NCI-H1417 treated with DMSO at 0.1 percent for 48 hours (cell line): ENCODE data around the gene PARP9.
A peak's percentile ranks its signal among the peaks of the same experiment; 100 is the strongest.

ENCODE experiments used
- DNase-seq: peaks from one replicate; lab custom pipeline; 2025; lab: John Stamatoyannopoulos, UW

The PARP9 gene

DNA sequence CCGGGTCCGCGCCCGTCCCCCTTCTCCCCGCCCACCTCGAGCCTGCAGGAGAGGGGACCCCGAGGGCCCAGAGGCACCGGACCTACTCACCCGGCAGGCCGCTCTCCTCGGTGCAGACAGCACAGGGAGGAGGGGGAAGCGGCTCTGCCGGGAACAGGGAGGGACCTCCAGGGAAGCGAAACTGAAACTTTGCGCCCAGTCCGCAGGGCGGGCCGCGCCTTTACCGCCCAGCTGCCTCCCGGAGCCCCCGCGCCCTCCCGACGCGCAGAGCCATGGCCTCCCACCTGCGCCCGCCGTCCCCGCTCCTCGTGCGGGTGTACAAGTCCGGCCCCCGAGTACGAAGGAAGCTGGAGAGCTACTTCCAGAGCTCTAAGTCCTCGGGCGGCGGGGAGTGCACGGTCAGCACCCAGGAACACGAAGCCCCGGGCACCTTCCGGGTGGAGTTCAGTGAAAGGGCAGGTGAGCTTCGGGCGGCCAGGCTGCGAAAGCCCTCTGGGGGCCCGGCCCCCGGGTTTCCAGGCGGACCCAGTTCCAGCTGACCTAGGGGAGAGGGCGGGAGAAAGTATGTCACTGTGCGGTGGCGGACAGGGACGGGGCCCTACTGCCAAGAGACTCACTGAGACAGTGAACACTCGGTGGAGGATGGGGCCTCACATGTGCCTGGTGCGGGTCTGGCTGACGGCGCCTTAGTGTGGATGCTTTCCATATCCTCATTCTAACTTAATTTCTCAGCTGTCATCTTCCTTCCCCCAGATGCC lies at the start of gene PARP9, which contains the start of gene DTX3L:
PARP9 (minus strand) TSS at position 146 of the 758 bp plus-strand sequence. CDS start 4,680 bp downstream, outside the sequence.
DTX3L (plus strand) TSS at position 184 of the 758 bp plus-strand sequence; CDS start at position 273, 89 bp downstream.
- DNase-seq: peak; percentile 18

DNA sequence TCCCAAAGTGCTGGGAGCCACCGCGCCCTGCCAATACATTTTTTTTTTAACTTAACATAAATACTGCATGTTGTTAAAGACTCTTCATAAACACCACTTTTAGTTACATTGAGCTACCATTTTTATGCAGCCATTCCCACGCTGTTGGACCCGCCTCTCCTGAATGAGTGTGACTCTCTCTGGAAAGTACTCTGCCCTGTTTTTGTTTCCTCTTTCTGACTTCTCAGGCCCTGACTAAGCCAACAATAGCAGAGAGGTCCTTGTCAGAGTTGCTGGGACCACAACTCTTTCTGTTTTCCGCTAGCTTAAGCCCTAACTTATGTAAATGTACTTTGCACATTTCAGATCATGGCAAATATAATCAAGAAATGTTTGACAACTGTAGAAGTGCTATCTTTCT lies 48.6 kb upstream of the PARP9 start:
- no peak for DNase-seq

DNA sequence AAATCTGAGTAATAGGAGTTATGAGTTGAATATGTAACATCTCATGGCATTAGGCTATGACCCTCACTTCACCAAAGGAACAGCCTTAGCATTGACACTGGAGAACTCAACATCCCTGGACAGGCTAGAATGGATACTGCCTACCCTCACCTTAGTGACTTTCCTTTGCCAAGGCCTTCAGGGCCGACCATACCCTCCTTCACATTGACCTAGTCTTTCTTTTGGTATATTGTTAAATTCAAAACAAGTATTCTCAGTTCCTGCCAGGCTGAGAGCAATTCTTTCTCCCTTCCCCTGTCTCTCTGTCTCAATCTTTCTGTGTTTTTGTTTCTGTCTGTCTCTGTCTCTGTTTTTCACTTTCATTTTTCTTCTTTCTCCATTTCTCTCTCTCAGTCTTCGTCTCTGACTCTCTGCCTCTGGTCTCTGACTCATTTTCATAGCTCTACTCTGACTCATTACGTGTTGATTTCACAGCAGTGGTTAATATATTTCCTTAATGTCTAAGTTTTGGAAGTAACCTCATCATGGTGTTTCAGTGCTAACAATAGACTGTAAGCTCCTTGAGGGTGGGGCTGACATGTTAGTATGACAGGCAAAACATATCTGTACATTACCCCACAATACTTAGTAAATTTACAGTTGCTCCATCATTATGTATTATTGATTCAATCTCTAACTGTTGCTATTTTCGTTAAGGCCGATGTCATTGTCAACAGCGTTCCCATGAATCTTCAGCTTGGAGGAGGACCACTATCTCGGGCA lies 45.9 kb upstream of the PARP9 start:
- DNase-seq: no peak

GRCh38 chr3:122608916-122609315 lies 44.8 kb upstream of the PARP9 start:
- DNase-seq: no peak

DNA sequence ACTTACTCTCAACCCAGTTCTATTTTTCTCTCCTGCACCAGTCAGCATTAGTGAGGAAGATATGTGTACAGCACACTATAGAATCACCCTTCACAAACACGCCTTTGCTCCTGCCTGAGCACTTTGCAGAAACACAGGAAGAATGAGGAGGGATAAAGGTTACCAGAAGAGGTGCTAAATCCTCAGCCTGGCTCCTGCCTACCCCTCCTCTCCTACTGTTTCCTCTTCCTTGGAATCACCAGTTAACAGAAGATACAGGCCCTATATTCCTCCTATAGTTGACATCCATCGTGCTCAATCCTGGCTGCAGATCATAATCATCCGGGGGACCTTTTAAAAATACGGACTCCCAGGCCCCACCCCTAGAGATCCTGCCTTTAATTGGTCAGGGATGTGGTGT lies 42.2 kb upstream of the PARP9 start:
- DNase-seq: no peak

DNA sequence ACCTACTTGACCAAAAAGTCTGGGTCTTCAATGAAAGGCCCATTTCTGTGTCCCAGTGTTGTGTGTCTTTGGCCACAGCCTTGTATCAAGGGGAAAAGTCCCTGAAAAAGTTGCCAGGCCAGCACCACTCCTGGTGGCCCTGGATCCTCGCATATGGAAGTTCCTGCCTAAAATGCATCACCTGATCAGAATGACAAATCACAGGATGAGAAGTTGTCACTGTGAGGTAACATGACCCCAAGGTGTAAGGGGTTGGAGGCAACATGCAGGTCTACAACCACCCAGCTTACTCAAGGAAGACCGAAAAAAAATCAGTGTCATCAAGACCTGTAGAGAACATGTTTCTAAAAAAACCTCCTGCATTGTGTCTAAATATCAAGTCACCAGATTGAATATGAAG lies 39.0 kb upstream of the PARP9 start:
- no peak for DNase-seq

GRCh38 chr3:122602011-122602710 lies 38.1 kb upstream of the PARP9 start:
- no peak for DNase-seq

- no peak for DNase-seq
Observed at GRCh38 chr3:122598556-122598955, 34.5 kb upstream of the PARP9 start.

GRCh38 chr3:122598151-122598550 lies 34.1 kb upstream of the PARP9 start:
- no peak for DNase-seq

DNA sequence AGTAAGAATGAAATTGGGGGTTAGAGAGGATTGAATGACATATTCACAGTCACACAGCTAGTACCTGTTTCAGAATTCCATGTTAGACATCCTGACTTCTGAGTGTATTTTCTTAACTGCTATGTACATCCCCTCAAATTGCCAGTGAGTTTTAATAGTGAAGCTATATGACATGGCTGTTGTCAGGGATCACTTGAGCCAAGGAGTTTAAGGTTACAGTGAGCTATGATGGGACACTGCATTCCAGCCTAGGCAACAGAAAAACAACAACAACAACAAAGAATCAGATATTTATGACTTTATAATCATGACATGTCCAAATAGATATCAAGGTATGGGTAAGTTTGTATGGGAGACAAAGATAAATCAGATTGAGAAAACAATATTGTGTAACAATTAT lies 29.9 kb upstream of the PARP9 start:
- no peak for DNase-seq

DNA sequence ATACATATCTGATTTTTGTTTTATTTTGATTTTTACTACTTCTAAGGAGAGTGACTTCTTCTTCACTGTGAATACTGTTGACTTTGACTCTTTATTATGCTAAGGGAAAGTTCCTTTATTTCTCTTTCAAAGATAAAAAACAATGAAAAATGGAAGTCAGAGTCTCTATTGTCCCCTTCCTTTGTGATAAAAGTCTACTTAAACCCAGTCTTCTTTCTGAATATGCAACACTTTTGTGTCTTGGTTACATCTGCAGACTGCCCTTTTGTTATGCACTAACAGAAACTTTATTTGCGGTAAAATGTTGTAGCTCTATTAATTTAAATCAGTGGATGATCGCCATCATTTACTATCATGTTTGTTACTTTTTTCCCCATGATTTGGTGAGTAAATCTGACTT lies 26.5 kb upstream of the PARP9 start:
- DNase-seq: no peak

DNA sequence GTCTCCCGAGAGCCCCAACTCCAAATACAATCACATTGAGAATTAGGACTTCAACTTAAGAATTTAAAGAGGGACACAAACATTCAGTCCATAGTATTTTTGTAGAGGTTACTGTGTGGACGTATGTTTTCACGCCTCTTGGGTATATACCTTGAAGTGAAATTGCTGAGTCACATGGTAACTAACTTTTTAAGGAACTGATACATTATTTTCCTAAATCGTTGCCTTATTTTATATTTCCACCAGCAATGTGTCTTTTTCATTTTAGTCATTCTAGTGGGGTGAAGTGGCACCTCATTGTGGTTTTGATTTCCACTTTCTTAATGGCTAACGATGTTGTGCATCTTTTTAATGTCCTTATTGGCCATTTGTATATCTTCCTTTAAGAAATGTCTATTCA lies 25.2 kb upstream of the PARP9 start:
- no peak for DNase-seq

- no peak for DNase-seq
Observed at GRCh38 chr3:122587572-122587971, 23.5 kb upstream of the PARP9 start.

GRCh38 chr3:122586773-122587485 lies 22.8 kb upstream of the PARP9 start:
- DNase-seq: no peak

DNA sequence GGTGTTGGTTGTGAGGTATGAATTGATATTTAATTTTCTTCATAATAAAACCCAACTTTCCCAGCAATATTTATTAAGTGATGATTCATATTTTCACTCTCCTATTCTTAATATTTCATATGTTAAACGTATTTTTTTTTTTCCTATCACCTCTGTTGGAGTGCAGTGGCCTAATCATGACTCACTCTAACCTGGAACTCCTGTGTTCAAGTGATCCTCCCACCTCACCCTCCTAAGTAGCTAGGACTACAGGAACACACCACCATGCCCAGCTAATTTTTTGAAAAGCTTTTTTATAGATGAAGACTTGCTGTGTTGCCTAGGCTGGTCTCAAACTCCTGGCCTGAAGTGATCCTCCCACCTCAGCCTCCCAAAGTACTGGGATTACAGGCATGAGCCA lies 22.0 kb upstream of the PARP9 start:
- DNase-seq: no peak

- DNase-seq: no peak
Observed at GRCh38 chr3:122582390-122582789, 18.3 kb upstream of the PARP9 start.

DNA sequence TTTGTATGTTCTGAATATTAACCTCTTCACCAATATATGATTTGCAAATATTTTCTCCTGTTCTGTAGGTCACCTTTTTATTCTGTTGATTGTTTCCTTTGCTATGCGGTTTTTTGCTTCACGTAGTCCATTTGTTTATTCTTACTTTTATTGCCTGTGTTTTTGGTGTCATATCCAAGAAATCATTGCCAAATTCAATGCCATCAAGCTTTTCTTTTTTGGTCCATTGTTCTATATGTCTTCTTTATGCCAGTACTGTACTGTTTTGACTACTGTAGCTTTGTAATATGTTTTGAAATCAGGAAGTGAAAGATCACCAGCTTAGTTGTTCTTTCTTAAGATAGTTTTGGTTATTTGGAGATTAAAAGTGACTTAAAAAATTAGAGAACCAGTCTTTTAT lies 17.5 kb upstream of the PARP9 start:
- no peak for DNase-seq

DNA sequence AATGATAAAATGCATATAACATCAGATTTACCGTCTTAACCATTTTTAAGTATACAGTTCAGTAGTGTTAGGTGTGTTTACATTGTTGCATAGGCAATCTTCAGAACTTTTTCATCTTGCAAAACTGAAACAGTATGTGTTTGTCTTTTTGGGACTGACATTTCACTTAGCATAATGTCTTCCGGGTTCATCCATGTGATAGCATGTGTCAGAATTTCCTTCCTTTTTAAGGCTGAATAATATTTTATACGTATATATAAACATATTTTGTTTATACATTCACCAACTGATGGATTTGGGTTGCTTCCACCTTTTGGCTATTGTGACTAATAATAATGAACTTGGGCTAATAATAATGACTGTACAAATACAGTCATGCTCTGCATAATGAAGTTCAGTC lies 16.4 kb upstream of the PARP9 start:
- DNase-seq: no peak

- DNase-seq: no peak
Observed at GRCh38 chr3:122578069-122578740, 14.1 kb upstream of the PARP9 start.

DNA sequence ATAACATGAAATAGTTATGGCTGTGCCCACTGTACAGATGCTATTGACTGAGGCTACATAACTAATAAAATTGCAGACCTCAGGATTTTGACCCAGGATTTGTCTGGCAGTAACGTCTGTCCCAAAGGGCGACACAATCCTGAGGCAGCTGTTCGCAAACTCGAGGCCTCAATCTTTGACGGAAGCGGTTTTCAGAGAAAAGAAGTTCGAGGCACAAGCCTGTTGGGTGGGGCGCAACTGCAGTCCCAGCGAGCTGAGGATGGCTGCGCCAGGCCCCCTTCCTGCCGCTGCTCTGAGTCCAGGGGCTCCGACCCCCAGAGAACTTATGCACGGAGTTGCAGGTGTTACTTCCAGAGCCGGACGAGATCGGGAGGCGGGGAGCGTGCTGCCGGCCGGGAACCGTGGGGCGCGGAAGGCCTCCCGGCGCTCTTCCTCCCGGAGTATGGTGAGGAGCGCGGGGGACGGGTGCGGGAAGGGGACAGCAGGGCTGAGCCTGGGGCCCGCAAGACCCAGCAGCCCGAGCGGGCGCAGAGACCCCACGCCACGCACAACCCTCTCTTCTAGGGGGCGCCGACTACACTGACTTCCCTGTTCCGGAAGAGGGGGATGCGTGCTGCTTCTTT lies 13.4 kb upstream of the PARP9 start, which contains the start of gene PARP15:
PARP15 (plus strand) TSS at position 242 of the 623 bp plus-strand sequence; CDS start at position 260, 18 bp downstream.
- DNase-seq: no peak
